Mucosa of gallbladder (tissue), 1 donor: Measurements from ENCODE around the gene PLEKHJ1. TPM values are rescaled to one million over a fixed set of nuclear protein-coding genes. Genes with fewer than 3 reads are reported as not detected.

Experiments used
- DNase-seq: peaks from one replicate; pipeline ENCODE4 v3.0.0-alpha.2; 2020; ENCODE audit warnings: low spot score
- total RNA-seq: library from RNA; stranded (reverse); gene quantifications from one replicate; pipeline ENCODE4 v1.2.1, GENCODE V29; 2021
- donor health status: DM: no; HTN: no; CAD: no.

PLEKHJ1 gene
- total RNA-seq, 1 donor from 2014 or later = 126 TPM

- DNase-seq = no peak
Measured at GRCh38 chr19:2249010-2249866, 13.1 kb upstream of the PLEKHJ1 start, which contains the start of gene AMH. Gene AMH (plus strand): TSS chr19:2249323. CDS start chr19:2249333, 10 bp downstream.

DNA sequence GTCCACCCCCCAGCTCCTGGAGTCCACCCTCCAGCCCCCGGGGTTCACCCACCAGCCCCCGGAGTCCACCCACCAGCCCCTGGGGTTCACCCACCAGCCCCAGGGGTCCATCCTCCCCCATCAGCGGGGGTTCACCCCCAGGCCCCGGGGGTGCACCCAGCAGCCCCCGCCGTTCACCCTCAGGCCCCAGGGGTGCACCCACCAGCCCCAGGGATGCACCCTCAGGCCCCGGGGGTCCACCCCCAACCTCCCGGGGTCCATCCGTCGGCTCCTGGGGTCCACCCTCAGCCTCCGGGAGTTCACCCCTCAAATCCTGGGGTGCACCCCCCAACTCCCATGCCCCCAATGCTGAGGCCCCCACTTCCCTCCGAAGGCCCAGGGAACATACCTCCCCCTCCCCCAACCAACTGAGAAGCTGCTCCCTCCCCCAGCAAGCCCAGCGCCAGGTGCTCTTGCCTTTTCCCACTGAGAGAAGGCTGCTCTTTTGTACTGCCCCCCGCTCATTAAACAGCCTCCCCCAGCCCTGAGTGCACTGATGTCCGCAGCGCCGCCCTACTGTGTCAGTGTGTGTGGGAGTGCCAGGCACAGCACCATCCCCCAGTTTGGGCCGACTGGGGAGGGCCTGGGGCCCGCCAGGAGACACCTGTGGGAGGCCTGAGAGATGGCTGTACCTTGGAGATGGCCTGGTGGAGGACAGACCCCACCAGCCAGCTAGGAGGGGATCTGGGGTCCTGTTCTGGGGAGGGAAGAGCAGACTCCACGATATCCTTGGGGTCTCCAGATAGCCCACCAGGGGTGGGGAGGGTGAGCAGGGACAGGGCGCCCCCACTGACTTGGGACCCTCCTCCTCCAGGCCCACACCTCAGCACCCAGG is 12.2 kb upstream of the PLEKHJ1 start:
- DNase-seq = no peak

GRCh38 chr19:2247433-2248101 is 11.4 kb upstream of the PLEKHJ1 start:
- no peak for DNase-seq

DNA sequence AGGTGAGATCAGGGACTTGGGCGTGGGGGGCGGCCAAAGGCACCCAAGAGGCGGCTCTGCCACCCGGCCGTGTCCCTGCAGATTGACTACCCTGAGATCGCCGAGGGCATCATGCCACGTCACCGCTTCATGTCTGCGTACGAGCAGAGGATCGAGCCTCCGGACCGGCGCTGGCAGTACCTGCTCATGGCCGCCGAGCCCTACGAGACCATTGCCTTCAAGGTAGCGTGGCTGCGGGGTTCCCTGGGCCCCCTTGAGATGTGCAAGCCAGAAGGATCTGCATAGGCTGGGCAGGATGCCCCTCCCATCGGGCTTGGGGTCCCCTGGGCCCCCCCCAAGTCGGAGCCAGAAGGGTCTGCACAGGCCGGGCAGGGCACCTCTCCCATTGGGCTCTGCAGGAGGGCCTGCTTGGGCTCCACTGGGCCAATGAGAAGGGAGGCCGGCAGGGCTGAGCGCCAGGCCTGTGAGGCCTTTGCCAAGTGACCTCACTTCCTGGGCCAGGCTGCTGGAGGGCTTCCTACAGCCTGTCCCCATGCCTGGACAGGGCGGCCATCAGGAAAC is 10.8 kb upstream of the PLEKHJ1 start:
- DNase-seq = peak; percentile 57

GRCh38 chr19:2246014-2246620 is 10.0 kb upstream of the PLEKHJ1 start:
- no peak for DNase-seq

DNA sequence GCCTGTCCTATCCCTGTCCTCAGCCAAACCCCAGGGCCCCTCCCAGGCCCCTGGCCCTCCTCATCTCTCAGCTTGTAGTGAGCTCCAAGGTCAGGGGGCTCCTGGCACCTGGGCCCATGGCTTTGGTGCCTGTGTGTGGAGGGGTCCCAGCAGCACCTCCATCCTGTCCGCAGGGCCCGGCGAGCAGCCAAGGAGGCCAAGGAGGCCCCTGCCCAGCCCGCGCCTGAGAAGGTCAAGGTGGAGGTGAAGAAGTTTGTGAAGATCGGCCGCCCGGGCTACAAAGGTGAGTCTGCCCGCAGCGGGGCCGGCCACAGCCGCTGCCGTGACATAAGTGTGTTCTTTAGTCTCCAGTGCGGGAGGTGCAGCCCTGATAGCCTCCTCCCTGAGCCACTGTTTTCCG is 9.1 kb upstream of the PLEKHJ1 start:
- no peak for DNase-seq

- DNase-seq = no peak
Measured at GRCh38 chr19:2244486-2244885, 8.4 kb upstream of the PLEKHJ1 start.

DNA sequence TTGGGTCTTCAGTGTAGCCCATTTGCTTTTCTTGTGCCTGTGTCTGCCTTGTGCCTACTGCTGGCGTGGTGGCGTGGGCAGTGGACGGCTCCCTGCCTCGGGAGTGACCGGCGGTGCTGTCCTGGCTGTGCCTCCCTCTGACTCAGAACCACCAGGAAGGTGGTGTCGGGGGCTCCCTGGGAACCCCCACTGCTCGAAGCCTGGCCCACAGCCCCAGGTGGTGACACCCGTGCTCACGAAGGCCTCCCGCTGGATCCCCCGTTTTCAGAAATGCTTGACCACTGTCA is 7.9 kb upstream of the PLEKHJ1 start:
- DNase-seq = no peak

GRCh38 chr19:2243274-2244124 is 7.4 kb upstream of the PLEKHJ1 start:
- DNase-seq = peak; percentile 44

DNA sequence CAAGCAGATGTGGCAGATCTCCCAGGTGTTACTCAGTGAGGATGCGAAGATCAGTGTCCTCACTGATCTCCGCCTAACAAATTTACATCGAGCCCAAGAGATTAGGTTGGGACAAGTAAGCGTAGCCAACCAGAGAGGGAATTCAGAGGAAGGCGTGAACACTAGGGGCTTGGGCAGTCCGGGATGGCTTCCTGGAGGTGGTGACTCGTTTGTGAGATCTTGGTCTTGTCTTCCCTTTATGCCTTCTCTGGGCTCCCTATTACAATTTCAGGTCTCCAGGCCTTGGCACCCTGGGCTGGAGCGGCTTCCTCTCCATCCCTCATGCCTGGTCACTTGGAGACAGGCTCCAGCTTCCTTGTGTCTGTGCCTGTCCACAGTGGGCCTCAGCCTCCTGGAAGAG is 6.7 kb upstream of the PLEKHJ1 start:
- no peak for DNase-seq

DNA sequence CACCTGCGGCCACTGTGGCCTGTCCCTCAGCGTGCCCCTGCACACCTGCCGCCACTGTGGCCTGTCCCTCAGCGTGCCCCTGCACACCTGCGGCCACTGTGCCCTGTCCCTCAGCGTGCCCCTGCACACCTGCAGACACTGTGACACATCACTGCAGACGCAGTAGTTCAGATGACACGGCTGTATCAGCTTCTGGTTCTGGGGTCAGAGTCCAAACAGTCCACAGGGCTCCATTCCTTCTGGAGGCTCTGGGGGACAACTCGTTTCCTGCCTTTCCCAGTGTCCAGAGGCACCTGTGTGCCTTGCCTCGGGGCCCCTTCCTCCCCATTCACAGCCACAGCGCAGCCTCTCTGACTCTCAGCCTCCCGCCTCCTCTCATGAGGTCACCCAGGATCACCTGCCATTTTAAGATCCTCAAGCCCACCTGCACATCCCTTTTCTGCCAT is 6.0 kb upstream of the PLEKHJ1 start:
- DNase-seq = peak; percentile 45

GRCh38 chr19:2240881-2241760 is 5.0 kb upstream of the PLEKHJ1 start:
- no peak for DNase-seq

DNA sequence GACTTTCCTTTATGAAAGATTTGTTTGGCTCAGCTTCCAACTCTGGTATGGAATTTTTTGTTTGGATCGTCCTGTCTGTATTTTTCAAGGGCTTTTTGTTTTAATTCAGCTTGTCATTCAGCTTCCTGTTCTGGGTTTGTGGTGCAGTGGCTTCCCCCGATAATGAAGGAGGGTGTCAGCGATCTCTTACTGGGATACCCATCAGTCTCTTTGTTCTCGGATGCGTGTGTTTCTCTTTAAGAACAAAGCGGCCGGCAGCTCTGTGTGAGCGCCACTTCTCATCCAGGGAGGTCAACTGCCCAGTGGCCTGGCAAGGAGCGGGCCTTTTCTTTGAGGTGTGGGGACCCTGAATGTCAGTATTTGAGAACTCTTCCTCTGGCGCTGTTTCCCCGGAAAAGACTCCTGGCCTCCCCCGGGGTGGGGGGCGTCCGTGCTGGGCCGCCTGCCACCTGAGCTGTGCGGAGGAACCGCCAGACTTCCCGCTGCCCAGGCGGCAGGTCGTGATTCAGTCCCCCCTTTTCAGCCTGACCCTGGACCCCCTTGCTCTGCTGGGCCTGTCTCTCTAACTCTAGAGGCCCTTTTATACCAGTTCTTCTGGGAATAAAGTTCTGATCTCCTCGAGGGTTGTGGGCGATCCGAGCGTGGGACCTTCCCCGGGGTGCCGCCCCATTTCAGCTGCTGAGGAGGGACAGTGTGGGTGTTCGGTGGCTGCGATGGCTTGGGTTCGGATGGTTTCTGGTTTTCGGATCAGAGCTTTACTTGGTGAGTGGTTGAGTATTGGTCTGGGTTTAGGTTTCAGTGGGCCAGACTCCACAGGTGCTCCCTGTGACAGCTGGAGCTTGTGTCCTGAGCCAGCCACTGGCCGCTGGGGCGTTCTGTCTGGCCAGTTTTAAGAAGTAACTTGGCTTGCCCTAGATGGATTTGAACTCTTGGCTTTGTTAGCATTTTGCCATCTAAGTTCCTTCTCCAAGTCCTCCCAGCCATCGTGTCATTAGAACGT is 3.9 kb upstream of the PLEKHJ1 start:
- no peak for DNase-seq

GRCh38 chr19:2239173-2239572 is 3.0 kb upstream of the PLEKHJ1 start:
- no peak for DNase-seq

DNA sequence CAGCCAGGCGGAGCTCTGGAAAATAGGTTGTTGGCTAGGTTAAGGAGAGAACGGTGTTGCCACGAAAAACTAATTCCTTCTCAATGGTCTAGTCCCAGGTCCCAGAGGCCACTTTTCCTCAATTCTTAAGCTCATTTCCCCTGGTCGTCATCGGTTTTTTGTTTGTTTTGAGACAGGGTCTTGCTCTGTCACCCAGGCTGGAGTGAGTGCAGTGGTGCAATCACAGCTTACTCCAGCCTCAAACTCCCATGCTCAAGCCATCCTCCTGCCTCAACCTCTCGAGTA is 1.7 kb upstream of the PLEKHJ1 start:
- no peak for DNase-seq

DNA sequence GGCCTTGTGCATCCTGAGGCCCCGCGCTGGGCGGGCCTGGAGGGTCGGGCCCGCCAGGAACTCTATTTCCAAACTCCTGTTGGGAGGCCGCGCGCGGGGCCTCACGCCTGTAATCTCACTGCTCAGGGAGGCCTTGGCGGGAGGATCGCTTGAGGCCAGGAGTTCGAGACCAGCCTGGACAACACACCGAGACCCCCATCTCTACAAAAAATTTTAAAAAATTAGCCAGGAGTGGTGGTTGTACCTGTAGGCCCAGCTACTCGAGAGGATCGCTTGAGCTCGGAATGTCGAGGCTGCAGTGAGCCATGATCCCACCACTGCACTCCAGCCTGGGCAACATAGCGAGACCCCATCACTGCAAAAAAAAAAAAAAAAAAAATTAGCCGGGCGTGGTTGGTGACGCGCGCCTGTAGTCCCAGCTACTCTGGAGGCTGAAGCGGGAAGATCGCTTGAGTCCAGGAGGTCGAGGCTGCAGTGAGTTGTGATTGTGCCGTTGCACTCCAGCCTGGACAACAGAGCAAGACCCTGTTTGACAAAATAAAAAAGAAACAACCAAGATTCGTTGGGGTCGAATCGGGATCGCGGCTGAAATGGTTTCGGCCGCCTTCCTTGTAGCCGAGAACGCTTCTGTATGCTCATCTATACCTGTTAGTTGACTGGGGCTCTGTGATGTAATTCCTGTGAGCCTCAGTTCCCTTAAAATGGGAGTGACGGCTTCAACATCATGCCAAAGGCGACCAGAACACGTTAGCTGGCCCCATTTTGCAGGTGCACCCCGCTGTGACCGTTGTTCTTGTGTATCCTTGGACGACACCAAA is 1.1 kb upstream of the PLEKHJ1 start:
- DNase-seq = no peak

- no peak for DNase-seq
Measured at GRCh38 chr19:2236064-2236313, 140 bp downstream of the PLEKHJ1 start.
